ENCODE results near the gene ADAM10.

GRCh38 chr15:58582160-58582559, 167.3 kb downstream of the ADAM10 start:
- no peak for TF ChIP-seq CTCF (optimal IDR thresholded peaks at IDR 0.05 in 1 of 3, IDR thresholded peaks at IDR 0.05 in 1 of 3, conservative IDR thresholded peaks at IDR 0.05 in 1 of 3; ENCODE audit: extremely low read depth in 1 of 3, insufficient read depth in 2 of 3, low read length in 3 of 3)
- TF ChIP-seq EZH2 (IDR thresholded peaks at IDR 0.05; ENCODE audit: low read length), result no peak
